ENCODE results near the gene PGM3.

PGM3 gene

DNA sequence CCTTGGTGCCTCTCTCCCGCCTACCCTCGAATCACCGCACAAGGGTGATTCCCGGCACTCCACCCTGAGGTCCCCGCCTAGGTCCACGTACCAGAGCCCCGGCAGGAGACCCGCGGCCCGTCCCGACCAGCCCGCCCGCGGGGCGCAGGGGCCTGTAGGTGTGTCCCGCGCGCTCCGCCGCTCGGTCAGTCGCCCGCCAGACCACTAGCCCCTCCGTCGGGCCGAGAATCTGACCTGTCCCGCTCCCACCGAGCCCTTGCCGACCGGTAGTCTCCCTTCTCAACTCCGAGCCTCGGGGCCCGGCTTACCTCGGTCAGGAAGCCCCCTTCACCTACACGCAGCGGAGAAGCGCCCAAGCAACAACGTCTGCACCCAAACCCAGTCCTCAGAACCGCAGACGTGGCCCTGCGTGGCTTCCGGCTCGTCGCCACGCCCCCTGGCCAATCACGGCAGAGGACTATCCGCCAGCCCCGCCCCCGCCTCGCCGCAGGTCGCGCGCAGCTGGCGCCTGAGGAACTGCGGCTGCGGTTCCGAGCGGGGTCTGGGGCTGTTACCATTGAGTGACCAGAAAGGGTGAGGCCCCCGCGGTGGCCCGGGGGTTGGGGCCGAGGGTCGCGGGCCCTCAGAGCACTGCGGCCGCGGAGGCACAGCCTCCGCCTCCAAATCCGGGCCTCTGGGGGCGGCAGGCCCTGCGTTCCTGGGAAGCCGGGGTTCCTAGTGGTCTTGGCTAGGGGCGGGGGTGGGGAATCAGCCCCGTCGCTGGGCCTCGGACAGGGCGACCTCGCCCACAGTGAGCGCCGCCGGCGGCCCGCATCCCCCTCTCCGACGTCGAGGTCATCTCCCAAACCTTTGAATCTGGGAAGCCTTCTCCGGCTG, at the start of gene PGM3, which contains the start of gene RWDD2A (continued):
- no peak for TF ChIP-seq GFI1B (tag by site-specific recombination; IDR thresholded peaks at IDR 0.05)
- TF ChIP-seq PBX3 (CRISPR knock-in tag; IDR thresholded peaks at IDR 0.05), result 0 out of 2 replicates have a peak, but pooled peaks have one; percentile 51
- no peak for TF ChIP-seq ZNF366 (tag by site-specific recombination; conservative IDR thresholded peaks at IDR 0.05)
- no peak for TF ChIP-seq ZNF350 (tag by site-specific recombination; IDR thresholded peaks at IDR 0.05)
- TF ChIP-seq MZF1 (tag by site-specific recombination; IDR thresholded peaks at IDR 0.05; ENCODE audit: borderline replicate concordance), result peak; percentile 56; the same call in 1 of the 2 replicates
- peak; percentile 92 for TF ChIP-seq ZNF341 (tag by site-specific recombination; IDR thresholded peaks at IDR 0.05; ENCODE audit: low read depth)
- TF ChIP-seq ZBTB6 (tag by site-specific recombination; IDR thresholded peaks at IDR 0.05), result no peak
- no peak for TF ChIP-seq ZNF37A (tag by site-specific recombination; IDR thresholded peaks at IDR 0.05)
- no peak for TF ChIP-seq ZNF571 (tag by site-specific recombination; IDR thresholded peaks at IDR 0.05)
- TF ChIP-seq ZNF248 (tag by site-specific recombination; IDR thresholded peaks at IDR 0.05), result no peak
- TF ChIP-seq, protein P1, sequence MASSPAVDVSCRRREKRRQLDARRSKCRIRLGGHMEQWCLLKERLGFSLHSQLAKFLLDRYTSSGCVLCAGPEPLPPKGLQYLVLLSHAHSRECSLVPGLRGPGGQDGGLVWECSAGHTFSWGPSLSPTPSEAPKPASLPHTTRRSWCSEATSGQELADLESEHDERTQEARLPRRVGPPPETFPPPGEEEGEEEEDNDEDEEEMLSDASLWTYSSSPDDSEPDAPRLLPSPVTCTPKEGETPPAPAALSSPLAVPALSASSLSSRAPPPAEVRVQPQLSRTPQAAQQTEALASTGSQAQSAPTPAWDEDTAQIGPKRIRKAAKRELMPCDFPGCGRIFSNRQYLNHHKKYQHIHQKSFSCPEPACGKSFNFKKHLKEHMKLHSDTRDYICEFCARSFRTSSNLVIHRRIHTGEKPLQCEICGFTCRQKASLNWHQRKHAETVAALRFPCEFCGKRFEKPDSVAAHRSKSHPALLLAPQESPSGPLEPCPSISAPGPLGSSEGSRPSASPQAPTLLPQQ (tag by site-specific recombination; IDR thresholded peaks at IDR 0.05), result no peak; the same call in none of the 2 replicates
- TF ChIP-seq ZNF223 (tag by site-specific recombination; IDR thresholded peaks at IDR 0.05), result no peak
- peak; percentile 74; the same call in 1 of the 2 replicates for TF ChIP-seq ZNF121 (tag by site-specific recombination; IDR thresholded peaks at IDR 0.05)
- peak; percentile 83 for TF ChIP-seq SCRT2 (tag by site-specific recombination; IDR thresholded peaks at IDR 0.05)
- TF ChIP-seq, protein P2, sequence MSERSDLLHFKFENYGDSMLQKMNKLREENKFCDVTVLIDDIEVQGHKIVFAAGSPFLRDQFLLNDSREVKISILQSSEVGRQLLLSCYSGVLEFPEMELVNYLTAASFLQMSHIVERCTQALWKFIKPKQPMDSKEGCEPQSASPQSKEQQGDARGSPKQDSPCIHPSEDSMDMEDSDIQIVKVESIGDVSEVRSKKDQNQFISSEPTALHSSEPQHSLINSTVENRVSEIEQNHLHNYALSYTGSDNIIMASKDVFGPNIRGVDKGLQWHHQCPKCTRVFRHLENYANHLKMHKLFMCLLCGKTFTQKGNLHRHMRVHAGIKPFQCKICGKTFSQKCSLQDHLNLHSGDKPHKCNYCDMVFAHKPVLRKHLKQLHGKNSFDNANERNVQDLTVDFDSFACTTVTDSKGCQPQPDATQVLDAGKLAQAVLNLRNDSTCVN (tag by site-specific recombination; optimal IDR thresholded peaks at IDR 0.05), result peak; percentile 93
- no peak for TF ChIP-seq ZNF596 (tag by site-specific recombination; IDR thresholded peaks at IDR 0.05)
- TF ChIP-seq ZNF362 (tag by site-specific recombination; IDR thresholded peaks at IDR 0.05), result no peak
- no peak for TF ChIP-seq FEZF1 (tag by site-specific recombination; IDR thresholded peaks at IDR 0.05)
- TF ChIP-seq, protein P3, sequence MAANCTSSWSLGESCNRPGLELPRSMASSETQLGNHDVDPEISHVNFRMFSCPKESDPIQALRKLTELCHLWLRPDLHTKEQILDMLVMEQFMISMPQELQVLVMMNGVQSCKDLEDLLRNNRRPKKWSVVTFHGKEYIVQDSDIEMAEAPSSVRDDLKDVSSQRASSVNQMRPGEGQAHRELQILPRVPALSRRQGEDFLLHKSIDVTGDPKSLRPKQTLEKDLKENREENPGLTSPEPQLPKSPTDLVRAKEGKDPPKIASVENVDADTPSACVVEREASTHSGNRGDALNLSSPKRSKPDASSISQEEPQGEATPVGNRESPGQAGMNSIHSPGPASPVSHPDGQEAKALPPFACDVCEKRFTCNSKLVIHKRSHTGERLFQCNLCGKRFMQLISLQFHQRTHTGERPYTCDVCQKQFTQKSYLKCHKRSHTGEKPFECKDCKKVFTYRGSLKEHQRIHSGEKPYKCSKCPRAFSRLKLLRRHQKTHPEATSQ (tag by site-specific recombination; IDR thresholded peaks at IDR 0.05), result peak; percentile 88
- no peak for TF ChIP-seq ZNF433 (tag by site-specific recombination; IDR thresholded peaks at IDR 0.05; ENCODE audit: low read depth)
- TF ChIP-seq BCL11A (tag by site-specific recombination; IDR thresholded peaks at IDR 0.05; ENCODE audit: low read depth), result no peak
- TF ChIP-seq KLF10 (tag by site-specific recombination; IDR thresholded peaks at IDR 0.05), result no peak
- no peak for TF ChIP-seq ZNF768 (tag by site-specific recombination; IDR thresholded peaks at IDR 0.05)
- TF ChIP-seq, protein P4, sequence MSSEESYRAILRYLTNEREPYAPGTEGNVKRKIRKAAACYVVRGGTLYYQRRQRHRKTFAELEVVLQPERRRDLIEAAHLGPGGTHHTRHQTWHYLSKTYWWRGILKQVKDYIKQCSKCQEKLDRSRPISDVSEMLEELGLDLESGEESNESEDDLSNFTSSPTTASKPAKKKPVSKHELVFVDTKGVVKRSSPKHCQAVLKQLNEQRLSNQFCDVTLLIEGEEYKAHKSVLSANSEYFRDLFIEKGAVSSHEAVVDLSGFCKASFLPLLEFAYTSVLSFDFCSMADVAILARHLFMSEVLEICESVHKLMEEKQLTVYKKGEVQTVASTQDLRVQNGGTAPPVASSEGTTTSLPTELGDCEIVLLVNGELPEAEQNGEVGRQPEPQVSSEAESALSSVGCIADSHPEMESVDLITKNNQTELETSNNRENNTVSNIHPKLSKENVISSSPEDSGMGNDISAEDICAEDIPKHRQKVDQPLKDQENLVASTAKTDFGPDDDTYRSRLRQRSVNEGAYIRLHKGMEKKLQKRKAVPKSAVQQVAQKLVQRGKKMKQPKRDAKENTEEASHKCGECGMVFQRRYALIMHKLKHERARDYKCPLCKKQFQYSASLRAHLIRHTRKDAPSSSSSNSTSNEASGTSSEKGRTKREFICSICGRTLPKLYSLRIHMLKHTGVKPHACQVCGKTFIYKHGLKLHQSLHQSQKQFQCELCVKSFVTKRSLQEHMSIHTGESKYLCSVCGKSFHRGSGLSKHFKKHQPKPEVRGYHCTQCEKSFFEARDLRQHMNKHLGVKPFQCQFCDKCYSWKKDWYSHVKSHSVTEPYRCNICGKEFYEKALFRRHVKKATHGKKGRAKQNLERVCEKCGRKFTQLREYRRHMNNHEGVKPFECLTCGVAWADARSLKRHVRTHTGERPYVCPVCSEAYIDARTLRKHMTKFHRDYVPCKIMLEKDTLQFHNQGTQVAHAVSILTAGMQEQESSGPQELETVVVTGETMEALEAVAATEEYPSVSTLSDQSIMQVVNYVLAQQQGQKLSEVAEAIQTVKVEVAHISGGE (tag by site-specific recombination; conservative IDR thresholded peaks at IDR 0.05; ENCODE audit: low read depth), result peak; percentile 70
- TF ChIP-seq ZNF521 (tag by site-specific recombination; IDR thresholded peaks at IDR 0.05), result no peak
- peak; percentile 88 for TF ChIP-seq ZBTB8A (tag by site-specific recombination; IDR thresholded peaks at IDR 0.05)
- TF ChIP-seq TCF7L2 (IDR thresholded peaks at IDR 0.05; ENCODE audit: borderline replicate concordance, low read depth, low read length), result no peak
- TF ChIP-seq ZFP3 (tag by site-specific recombination; IDR thresholded peaks at IDR 0.05; ENCODE audit: low read depth), result no peak
- no peak for TF ChIP-seq ZNF16 (tag by site-specific recombination; IDR thresholded peaks at IDR 0.05; ENCODE audit: low read depth)

All from HEK293 (cell line).